Muscle layer of colon (tissue), 2 donors: ENCODE results near the gene MRPL23.

Experiments used
- H3K27ac ChIP-seq: one replicate; pipeline ENCODE4 v1.7.0; 2013; ENCODE audit warnings: low read depth, mild to moderate bottlenecking, low read length, moderate library complexity
- H3K27me3 ChIP-seq, 2 donors: one replicate each; pipeline ENCODE4 v1.7.0; 2013; ENCODE audit warnings: low read length in 2 of 2, mild to moderate bottlenecking in 2 of 2; ENCODE audit not compliant: insufficient read depth in 2 of 2, control insufficient read depth in 1 of 2
- H3K36me3 ChIP-seq: one replicate; pipeline ENCODE4 v1.7.0; 2013; ENCODE audit warnings: mild to moderate bottlenecking, low read length; ENCODE audit not compliant: insufficient read depth
- H3K4me1 ChIP-seq: one replicate; pipeline ENCODE4 v1.7.0; 2013; ENCODE audit warnings: mild to moderate bottlenecking, low read length; ENCODE audit not compliant: insufficient read depth
- H3K4me3 ChIP-seq, 2 donors: one replicate each; pipeline ENCODE4 v1.7.0; 2013; ENCODE audit warnings: low read length in 2 of 2, low read depth in 1 of 2, mild to moderate bottlenecking in 1 of 2, moderate library complexity in 1 of 2
- H3K9ac ChIP-seq: one replicate; pipeline ENCODE4 v1.7.0; 2013; ENCODE audit warnings: low read length
- H3K9me3 ChIP-seq: one replicate; pipeline ENCODE4 v1.7.0; 2013; ENCODE audit warnings: mild to moderate bottlenecking, low read length
- donor health status: abdominal sarcoma.
- donor health status: Adenocarcinoma of cecum.

Gene MRPL23

DNA sequence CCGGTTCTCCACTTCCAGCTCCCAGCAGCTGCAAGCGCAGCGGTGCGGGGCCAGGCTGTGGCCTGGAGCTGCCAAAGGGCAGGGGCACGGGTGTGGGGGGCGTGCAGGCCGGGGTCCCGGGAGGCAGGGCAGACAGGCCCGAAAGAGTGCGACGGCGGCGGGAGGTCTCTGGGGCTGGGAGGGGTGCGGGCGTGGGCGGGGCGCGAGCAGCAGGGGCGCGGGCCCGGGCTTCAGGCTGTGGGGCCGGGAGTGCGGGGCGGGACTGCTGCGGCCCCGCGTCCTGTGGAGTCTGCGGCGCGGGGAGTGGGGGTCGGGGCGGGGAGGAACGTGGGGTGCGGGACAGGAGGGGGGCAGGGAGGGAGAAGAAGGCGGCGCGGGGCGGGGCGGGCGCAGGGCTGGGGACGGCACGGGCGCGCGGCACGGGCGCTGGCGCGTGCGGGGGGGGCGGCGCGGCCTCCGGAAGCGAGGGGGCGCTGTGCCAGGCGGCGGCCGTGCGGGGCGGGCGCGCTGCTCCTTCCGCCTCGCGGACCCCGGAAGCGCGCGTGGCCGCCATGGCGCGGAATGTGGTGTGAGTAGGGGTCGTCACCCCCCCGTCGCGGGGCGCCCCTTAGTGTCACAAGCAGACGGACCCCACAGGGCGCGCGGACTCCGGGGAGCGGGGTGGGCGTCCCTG is at the start of gene MRPL23:
Gene MRPL23, plus strand, starts transcription at position 521 of the 673 bp plus-strand sequence. Its CDS starts 31 bp downstream, at position 552.
- Histone ChIP-seq H3K27ac (no peak within 1 kb of the TSS), H3K9me3 (no peaks in the 10 kb centered on the region), H3K36me3 (no peaks in the 10 kb centered on the region), H3K4me1 (no peaks in the 10 kb centered on the region), H3K4me3 (no peak within 1 kb of the TSS), H3K9ac (no peak within 1 kb of the TSS), H3K27me3 (no peaks in the 10 kb centered on the region)

DNA sequence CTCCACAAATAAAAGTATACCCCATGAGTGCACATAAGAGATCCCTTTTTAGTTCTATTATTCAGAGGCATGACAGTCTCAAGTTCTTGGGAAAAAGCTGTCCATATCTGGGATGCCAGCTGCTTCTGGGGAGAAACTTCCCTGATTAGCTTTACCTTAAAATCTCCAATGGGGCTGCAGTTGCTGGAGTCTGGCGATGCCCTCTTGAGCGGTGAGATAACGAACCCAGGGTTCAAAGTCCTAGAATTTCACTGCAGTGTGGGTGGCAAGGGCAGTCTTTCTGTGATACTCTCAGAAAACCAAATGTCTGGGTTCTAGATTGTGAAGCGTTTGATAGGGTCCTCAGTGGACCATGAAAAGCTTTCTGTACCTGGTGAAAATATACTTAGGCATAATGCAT is 48.0 kb upstream of the MRPL23 start:
- no peak overlapping the region for H3K27ac ChIP-seq
- H3K4me1 ChIP-seq, result no peaks in the 10 kb centered on the region
- no peaks in the 10 kb centered on the region for H3K36me3 ChIP-seq
- no peak overlapping the region for H3K9ac ChIP-seq
- no peaks in the 10 kb centered on the region for H3K27me3 ChIP-seq
- H3K4me3 ChIP-seq, result no peak overlapping the region
- no peaks in the 10 kb centered on the region for H3K9me3 ChIP-seq

DNA sequence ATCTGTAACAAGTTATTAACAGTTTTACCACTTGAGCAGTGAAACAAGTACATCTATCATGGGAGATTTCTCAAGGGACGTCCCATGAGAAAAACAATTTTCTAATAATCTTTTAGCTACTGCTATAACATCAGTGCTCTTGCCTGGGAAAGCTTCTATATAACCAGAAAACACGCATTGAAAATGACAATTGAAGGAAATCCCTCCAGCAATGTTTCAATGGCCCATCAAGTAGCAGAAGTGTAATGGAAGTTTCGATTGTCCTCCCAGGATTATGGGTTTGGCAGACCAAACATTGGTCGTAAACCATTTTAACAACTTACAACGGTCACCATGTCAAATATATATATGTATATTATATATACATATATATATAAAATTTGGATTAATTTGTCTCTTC is 47.4 kb upstream of the MRPL23 start:
- Histone ChIP-seq H3K9me3 (no peaks in the 10 kb centered on the region), H3K4me3 (no peak overlapping the region), H3K9ac (no peak overlapping the region), H3K36me3 (no peaks in the 10 kb centered on the region), H3K4me1 (no peaks in the 10 kb centered on the region), H3K27me3 (no peaks in the 10 kb centered on the region), H3K27ac (no peak overlapping the region)

DNA sequence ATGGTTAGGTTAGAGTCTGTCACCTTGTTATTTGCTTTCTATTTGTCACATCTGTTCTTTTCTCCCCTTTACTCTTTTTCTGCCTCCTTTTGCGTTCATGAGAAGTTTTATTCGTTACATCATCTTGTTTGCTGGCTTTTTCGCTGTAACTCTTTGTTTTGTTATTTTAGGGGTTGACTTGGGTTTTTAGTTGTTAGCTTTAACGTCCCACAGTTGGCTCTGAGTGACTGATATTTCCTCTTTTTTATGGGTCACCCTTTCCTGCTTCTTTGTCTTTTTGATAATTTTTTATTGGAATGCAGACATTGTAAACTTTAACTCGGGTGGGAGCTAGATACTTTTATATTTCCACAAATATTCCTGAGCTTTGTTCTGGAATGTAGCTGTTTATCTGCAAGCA is 41.0 kb upstream of the MRPL23 start:
- no peaks in the 10 kb centered on the region for H3K36me3 ChIP-seq
- H3K9me3 ChIP-seq, result no peaks in the 10 kb centered on the region
- H3K4me3 ChIP-seq, result no peak overlapping the region
- peak overlapping the region; percentile 8 for H3K27ac ChIP-seq
- H3K4me1 ChIP-seq, result peaks cover 7% of the 10 kb centered on the region
- H3K9ac ChIP-seq, result no peak overlapping the region
- no peaks in the 10 kb centered on the region for H3K27me3 ChIP-seq

DNA sequence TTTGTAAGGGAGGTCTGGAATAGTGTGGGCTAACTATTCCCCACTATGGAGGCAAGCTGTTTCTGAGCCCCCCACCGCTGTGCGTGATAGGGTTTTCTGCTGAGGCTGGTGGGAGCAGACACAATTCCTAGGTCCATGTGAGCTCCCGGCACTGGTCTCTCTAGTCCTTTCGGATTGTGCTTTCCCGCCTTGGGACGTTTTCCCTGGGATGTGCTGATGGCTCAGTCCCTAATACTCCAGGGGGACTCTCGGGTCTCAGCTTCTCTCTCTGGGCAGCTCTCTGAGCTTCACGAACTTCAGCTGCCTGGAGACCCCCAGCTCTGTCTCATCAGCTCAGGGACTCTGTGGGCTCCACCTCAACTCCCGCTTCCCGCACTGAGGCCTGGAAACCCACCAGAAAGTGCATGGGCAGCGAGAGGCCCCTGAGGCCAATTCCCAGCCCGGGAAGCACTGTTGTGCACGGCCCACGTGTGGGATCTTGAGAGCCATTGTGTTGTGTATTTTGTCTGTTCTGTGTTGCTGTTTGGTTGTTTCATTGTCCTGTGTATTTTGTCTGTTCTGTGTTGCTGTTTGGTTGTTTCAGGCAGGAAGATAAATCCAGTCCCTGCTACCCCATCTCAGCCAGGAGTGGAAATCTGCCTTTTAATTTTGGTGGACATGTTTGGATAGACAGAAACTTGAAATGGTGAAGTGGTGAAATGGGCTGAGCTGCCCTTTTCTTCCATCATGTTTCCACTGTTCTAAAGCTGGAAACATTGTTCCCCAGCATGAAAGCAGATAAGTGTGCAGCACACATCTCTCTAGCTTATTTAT is 40.3 kb upstream of the MRPL23 start:
- Histone ChIP-seq H3K27ac (peak overlapping the region; percentile 8), H3K4me3 (no peak overlapping the region), H3K9me3 (no peaks in the 10 kb centered on the region), H3K9ac (no peak overlapping the region), H3K4me1 (peaks cover 7% of the 10 kb centered on the region), H3K36me3 (no peaks in the 10 kb centered on the region), H3K27me3 (no peaks in the 10 kb centered on the region)

DNA sequence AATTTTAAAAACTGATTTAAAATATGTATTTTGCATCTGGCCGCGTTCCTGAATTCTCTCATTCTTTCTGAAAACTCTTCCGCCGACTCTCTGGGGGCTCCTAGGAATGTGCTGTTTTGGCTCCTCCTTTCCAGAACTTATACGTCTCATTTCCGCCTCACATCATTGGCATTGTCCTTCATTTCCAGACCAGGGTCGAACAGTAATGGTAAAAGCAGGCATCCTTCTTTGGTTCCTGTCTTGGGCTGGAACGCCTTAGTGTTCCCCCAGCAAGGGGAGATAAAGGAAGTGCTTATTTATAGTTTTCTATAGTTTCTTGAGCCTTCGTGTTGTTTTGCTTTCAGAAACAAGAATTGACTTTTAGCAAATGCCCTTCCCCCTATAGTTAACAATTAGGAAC is 38.5 kb upstream of the MRPL23 start:
- Histone ChIP-seq H3K9me3 (no peaks in the 10 kb centered on the region), H3K4me3 (no peak overlapping the region), H3K36me3 (no peaks in the 10 kb centered on the region), H3K27me3 (no peaks in the 10 kb centered on the region), H3K27ac (peak overlapping the region; percentile 34), H3K9ac (no peak overlapping the region), H3K4me1 (peaks cover 7% of the 10 kb centered on the region)

DNA sequence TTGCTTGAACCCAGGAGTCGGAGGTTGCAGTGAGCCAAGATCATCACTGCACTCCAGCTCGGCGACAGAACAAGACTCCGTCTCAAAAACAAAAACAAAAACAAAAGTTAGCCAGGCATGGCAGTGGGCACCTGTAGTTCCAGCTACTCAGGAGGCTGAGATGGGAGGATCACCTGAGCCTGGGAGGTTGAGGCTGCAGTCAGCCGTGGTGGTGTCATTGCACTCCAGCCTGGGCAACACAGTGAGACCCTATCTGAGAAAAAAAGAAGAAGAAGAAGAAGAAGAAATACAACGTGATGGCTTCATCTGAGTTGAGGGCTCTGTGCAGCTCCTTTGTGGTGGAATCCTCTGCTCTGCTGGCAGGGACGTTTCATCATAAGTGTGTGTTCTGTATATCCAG is 37.6 kb upstream of the MRPL23 start:
- H3K27me3 ChIP-seq, result no peaks in the 10 kb centered on the region
- H3K9me3 ChIP-seq, result no peaks in the 10 kb centered on the region
- H3K27ac ChIP-seq, result no peak overlapping the region
- no peak overlapping the region for H3K9ac ChIP-seq
- peaks cover 7% of the 10 kb centered on the region for H3K4me1 ChIP-seq
- H3K36me3 ChIP-seq, result no peaks in the 10 kb centered on the region
- no peak overlapping the region for H3K4me3 ChIP-seq

DNA sequence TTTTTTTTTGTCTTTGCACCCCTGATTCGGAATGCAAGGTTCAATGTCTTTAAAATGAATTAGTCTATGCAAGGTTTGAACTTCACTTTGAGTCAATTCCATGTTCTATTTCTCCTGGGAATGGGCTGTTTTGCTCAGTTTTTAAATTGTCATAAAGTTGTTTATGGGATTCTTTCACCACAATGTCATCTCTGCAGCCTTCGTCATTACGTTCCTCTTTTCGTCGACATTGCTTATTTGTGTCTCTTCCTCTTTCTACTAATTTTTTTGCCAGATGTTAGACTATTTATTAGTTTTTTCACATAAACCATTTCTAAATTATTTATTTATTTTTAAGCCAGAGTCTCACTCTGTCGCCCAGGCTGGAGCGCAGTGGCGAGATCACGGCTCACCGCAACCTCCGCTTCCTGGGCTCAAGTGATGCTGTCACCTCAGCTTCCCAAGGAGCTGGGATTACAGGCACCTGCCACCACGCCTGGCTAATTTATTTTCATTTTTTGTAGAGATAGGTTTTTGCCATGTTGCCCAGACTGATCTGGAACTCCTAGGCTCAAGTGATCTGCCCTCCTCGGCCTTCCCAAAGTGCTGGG is 34.7 kb upstream of the MRPL23 start:
- Histone ChIP-seq H3K27ac (no peak overlapping the region), H3K9ac (no peak overlapping the region), H3K4me3 (no peak overlapping the region), H3K9me3 (no peaks in the 10 kb centered on the region), H3K4me1 (peaks cover 7% of the 10 kb centered on the region), H3K27me3 (no peaks in the 10 kb centered on the region), H3K36me3 (no peaks in the 10 kb centered on the region)

DNA sequence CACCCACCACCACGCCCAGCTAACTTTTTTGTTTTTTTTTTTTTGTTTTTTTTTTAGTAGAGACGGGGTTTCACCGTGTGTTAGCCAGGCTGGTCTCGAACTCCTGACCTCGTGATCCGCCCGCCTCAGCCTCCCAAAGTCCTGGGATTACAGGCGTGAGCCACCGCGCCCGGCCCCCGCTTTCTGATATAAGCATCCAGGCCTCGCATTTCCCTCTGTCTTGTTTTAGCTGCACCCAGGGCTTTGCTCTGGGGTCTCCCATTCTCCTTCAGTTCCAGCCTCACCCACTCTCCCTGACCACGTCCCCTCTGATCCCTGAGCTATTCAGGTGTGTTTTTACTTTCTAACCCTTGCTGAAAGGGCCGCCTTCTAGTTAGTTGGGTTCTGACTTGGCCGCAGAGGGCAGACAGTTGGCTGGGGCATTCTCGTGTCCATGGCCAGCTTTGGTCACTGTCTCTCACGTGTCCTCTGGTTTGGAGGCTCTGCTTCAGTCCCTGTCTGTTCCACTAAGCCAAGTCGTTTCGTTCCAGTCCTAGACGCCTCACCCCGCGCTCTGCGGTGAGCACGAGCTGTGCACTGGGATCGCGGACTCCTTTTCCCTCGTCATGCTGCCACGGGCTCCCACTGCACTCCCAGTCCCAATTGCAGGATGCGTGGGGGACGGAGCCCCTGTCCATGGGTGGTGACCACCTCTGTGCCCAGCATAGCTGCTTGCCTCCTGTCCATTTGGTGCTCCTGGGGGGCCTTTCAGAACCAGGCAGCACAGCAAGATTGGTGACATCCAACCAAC is 33.7 kb upstream of the MRPL23 start:
- Histone ChIP-seq H3K27me3 (no peaks in the 10 kb centered on the region), H3K27ac (no peak overlapping the region), H3K4me1 (peaks cover 6% of the 10 kb centered on the region), H3K4me3 (no peak overlapping the region), H3K36me3 (no peaks in the 10 kb centered on the region), H3K9me3 (no peaks in the 10 kb centered on the region), H3K9ac (no peak overlapping the region)

DNA sequence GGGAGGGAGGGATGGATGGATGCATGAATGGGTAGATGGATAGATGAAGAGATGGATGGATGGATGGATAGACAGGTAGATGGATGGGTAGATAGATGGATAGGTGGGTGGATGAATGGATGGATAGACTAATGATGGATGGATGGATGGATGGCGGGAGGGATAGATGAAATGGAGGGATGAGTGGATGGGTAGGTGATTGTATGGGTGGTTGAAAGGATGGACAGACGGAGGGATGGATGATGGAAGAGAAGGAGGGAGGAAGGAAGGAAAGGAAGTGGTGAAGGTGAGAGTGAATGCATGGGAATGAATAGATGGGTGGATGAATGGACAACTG is 31.4 kb upstream of the MRPL23 start:
- Histone ChIP-seq H3K4me1 (no peaks in the 10 kb centered on the region), H3K27me3 (no peaks in the 10 kb centered on the region), H3K9ac (no peak overlapping the region), H3K36me3 (no peaks in the 10 kb centered on the region), H3K4me3 (no peak overlapping the region), H3K9me3 (no peaks in the 10 kb centered on the region), H3K27ac (no peak overlapping the region)
